Measurements from ENCODE around the gene RTN4. TPM values are rescaled to one million over a fixed set of nuclear protein-coding genes. Genes with fewer than 3 reads are reported as not detected.

Gene RTN4
- total and polyA plus RNA-seq, 2 experiments from 2014 or later = 186 to 223 TPM

GRCh38 chr2:55049821-55050099 is 491 bp downstream of the RTN4 start:
- Histone ChIP-seq H3K4me3 (peak overlapping the region; percentile 78), H3K4me1 (ENCODE audit: low read depth) (peaks cover 19% of the 10 kb centered on the region), H3K9me3 (ENCODE audit: low read depth) (no peaks in the 10 kb centered on the region), H3K27ac (peak overlapping the region; percentile 86), H3K27me3 (no peaks in the 10 kb centered on the region), H3K36me3 (no peaks in the 10 kb centered on the region)
- peak in 1 of 2 donors; percentile 51 for DNase-seq (ENCODE audit: low read depth in 1 of 2, low spot score in 1 of 2)
- no peak for TF ChIP-seq CTCF (IDR thresholded peaks at IDR 0.05; ENCODE audit: low read depth, low read length)

- Histone ChIP-seq H3K36me3 (no peaks in the 10 kb centered on the region), H3K4me3 (peak overlapping the region; percentile 78), H3K27me3 (no peaks in the 10 kb centered on the region), H3K9me3 (ENCODE audit: low read depth) (no peaks in the 10 kb centered on the region), H3K27ac (peak overlapping the region; percentile 86), H3K4me1 (ENCODE audit: low read depth) (peaks cover 19% of the 10 kb centered on the region)
- peak; percentile 79 to 88 for DNase-seq (ENCODE audit: low read depth in 1 of 2, low spot score in 1 of 2)
- TF ChIP-seq CTCF (IDR thresholded peaks at IDR 0.05; ENCODE audit: low read depth, low read length) = peak; percentile 75
Observed at GRCh38 chr2:55049043-55049820, 1.0 kb downstream of the RTN4 start.

GRCh38 chr2:55048508-55049042 is 1.7 kb downstream of the RTN4 start:
- Histone ChIP-seq H3K36me3 (no peaks in the 10 kb centered on the region), H3K4me3 (peak overlapping the region; percentile 78)
- peak; percentile 20 for TF ChIP-seq CTCF (IDR thresholded peaks at IDR 0.05; ENCODE audit: low read depth, low read length)

GRCh38 chr2:55047677-55048299 is 2.5 kb downstream of the RTN4 start:
- peak overlapping the region; percentile 86 for H3K27ac ChIP-seq
- H3K4me3 ChIP-seq = peak overlapping the region; percentile 78
- H3K4me1 ChIP-seq (ENCODE audit: low read depth) = peaks cover 19% of the 10 kb centered on the region
- no peak for TF ChIP-seq CTCF (IDR thresholded peaks at IDR 0.05; ENCODE audit: low read depth, low read length)
- peak in 1 of 2 donors; percentile 64 for DNase-seq (ENCODE audit: low read depth in 1 of 2, low spot score in 1 of 2)
- no peaks in the 10 kb centered on the region for H3K9me3 ChIP-seq (ENCODE audit: low read depth)
- H3K27me3 ChIP-seq = no peaks in the 10 kb centered on the region
- no peaks in the 10 kb centered on the region for H3K36me3 ChIP-seq

More at GRCh38 chr2:55048508-55049042, 1.7 kb downstream of the RTN4 start:
- no peaks in the 10 kb centered on the region for H3K27me3 ChIP-seq
- no peaks in the 10 kb centered on the region for H3K9me3 ChIP-seq (ENCODE audit: low read depth)
- DNase-seq (ENCODE audit: low read depth in 1 of 2, low spot score in 1 of 2) = peak; percentile 61 to 64
- peaks cover 19% of the 10 kb centered on the region for H3K4me1 ChIP-seq (ENCODE audit: low read depth)
- H3K27ac ChIP-seq = peak overlapping the region; percentile 86

- no peaks in the 10 kb centered on the region for H3K27me3 ChIP-seq
Observed at GRCh38 chr2:55045780-55046179, 4.5 kb downstream of the RTN4 start.

More at GRCh38 chr2:55045780-55046179, 4.5 kb downstream of the RTN4 start:
- TF ChIP-seq CTCF (IDR thresholded peaks at IDR 0.05; ENCODE audit: low read depth, low read length) = no peak
- no peak overlapping the region for H3K4me3 ChIP-seq
- no peaks in the 10 kb centered on the region for H3K36me3 ChIP-seq
- H3K4me1 ChIP-seq (ENCODE audit: low read depth) = peaks cover 10% of the 10 kb centered on the region
- H3K9me3 ChIP-seq (ENCODE audit: low read depth) = no peaks in the 10 kb centered on the region
- no peak overlapping the region for H3K27ac ChIP-seq
- DNase-seq (ENCODE audit: low read depth in 1 of 2, low spot score in 1 of 2) = no peak

Data from cardiac muscle cell (in vitro differentiated cells and primary cell).